Muscle layer of duodenum (tissue), 2 donors: ENCODE data around the gene ZCCHC24.
"Not testable (repeated sequence)": the region's sequence is repeated elsewhere in the genome, so short reads cannot be mapped to it uniquely, and the experiment has no call there.

Experiments used
- H3K27ac ChIP-seq: one replicate; pipeline ENCODE4 v1.7.0; 2013; ENCODE audit warnings: mild to moderate bottlenecking, low read length
- H3K27me3 ChIP-seq: one replicate; pipeline ENCODE4 v1.7.0; 2013; ENCODE audit warnings: low read depth, mild to moderate bottlenecking, control low read depth, low read length
- H3K36me3 ChIP-seq, 2 donors: one replicate each; pipeline ENCODE4 v1.7.0; 2013; ENCODE audit warnings: low read length in 2 of 2, control low read depth in 1 of 2, mild to moderate bottlenecking in 1 of 2; ENCODE audit not compliant: insufficient read depth in 2 of 2, control insufficient read depth in 1 of 2
- H3K4me1 ChIP-seq, 2 donors: one replicate each; pipeline ENCODE4 v1.7.0; 2013; ENCODE audit warnings: low read length in 2 of 2, mild to moderate bottlenecking in 2 of 2, control low read depth in 1 of 2, moderate library complexity in 1 of 2; ENCODE audit not compliant: insufficient read depth in 2 of 2, control insufficient read depth in 1 of 2
- H3K4me3 ChIP-seq, 2 donors: one replicate each; pipeline ENCODE4 v1.7.0; 2013; ENCODE audit warnings: low read length in 2 of 2, low read depth in 1 of 2, mild to moderate bottlenecking in 1 of 2
- H3K9me3 ChIP-seq, 2 donors: one replicate each; pipeline ENCODE4 v1.7.0; 2013; ENCODE audit warnings: low read length in 2 of 2, control low read depth in 1 of 2, mild to moderate bottlenecking in 1 of 2; ENCODE audit not compliant: control insufficient read depth in 1 of 2
- donor health status: healthy.

Gene ZCCHC24

DNA sequence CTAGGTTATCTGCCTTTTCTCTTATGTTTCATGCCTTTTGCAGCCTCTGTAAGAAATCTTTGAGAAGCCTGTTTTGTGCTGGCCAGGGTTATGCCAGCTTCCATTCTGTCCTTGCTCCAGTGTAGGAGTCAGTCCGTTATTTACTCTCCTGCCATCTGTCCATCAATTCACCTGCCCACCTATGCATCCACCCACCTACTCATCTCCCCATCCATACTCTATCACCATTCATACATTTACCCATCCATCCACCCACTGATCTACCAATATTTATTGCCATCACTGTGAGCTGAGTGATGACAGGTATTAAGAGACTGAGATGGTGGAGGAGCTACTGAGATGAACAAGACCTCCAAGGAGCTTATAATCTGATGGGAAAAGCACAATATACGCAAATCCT, 110.9 kb downstream of the ZCCHC24 start:
- peaks cover 0 to 3% of the 10 kb centered on the region in 2 donors for H3K4me1 ChIP-seq
- no peaks in the 10 kb centered on the region for H3K27me3 ChIP-seq
- no peak overlapping the region for H3K4me3 ChIP-seq
- no peaks in the 10 kb centered on the region for H3K36me3 ChIP-seq
- H3K27ac ChIP-seq = no peak overlapping the region
- H3K9me3 ChIP-seq = no peaks in the 10 kb centered on the region

DNA sequence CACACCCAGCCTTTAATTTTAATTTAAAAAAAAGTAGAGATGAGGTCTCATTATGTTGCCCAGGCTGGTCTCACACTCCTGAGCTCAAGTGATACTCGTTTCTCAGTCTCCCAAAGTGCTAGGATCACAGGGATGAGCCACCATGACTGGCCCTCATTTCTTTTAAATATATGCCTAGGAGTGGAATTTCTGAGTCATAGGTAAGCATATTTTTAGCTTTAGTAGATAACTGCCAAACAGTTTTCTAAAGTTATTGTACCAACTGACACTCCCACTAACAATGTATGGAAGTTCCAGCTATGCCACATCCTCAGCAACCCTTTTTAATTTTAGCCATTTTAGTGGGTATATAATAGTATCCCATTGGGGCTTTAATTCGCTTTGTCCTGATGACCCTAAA, 111.9 kb downstream of the ZCCHC24 start:
- Histone ChIP-seq H3K4me1 (peaks cover 0 to 3% of the 10 kb centered on the region in 2 donors), H3K27ac (no peak overlapping the region), H3K9me3 (no peaks in the 10 kb centered on the region), H3K36me3 (no peaks in the 10 kb centered on the region), H3K27me3 (no peaks in the 10 kb centered on the region), H3K4me3 (no peak overlapping the region)

DNA sequence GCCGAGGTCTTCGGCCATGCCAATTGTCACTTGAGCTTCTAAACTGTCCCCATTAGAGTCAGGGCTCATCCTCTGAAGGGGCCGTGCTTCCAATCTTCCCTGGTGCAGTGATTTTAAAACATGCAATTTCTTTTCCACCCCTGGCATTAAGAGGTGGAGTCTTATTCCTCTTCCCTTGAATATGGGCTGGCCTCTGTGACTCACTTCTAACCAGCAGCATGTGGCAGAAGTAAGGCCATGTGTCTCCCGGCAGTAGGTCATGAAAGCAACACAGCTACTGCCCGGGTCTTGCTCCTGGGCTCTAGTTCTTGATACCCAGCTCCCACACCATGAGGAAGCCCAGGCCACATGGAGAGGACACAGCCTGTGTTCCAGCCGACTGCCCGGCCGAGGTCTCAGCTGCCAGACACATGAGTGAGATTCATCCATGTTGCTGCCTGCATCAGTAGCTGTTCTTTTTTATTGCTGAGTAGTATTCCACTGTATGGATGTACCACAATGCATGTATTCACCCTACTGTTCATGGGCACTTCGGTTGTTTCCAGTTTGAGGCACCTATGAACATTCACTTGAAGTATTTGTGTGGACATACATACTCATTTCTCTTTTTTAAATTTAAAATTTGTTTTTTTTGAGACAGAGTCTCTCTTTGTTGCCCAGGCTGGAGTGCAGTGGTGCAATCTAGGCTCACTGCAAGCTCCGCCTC, 112.7 kb downstream of the ZCCHC24 start:
- H3K27me3 ChIP-seq, H3K27ac ChIP-seq, H3K36me3 ChIP-seq, H3K4me3 ChIP-seq, H3K4me1 ChIP-seq, H3K9me3 ChIP-seq: not testable (repeated sequence)
